ENCODE data around the gene LIFR. TPM values are rescaled to one million over a fixed set of nuclear protein-coding genes. Genes with fewer than 3 reads are reported as not detected.

The LIFR gene
- polyA plus RNA-seq, 1 of the 3 experiments (the other 2 are of a cell fraction): 3.8 TPM

- TF ChIP-seq JUND (IDR thresholded peaks at IDR 0.05) (no peak), ELF1 (IDR thresholded peaks at IDR 0.05) (no peak), ZBTB33 (IDR thresholded peaks at IDR 0.05; ENCODE audit: borderline replicate concordance, low read depth) (no peak), CHD2 (IDR thresholded peaks at IDR 0.05; ENCODE audit: low read length, partially characterized antibody) (no peak)
Measured at GRCh38 chr5:38556088-38556598, 303 bp downstream of the LIFR start (continued).

- peaks cover 0 to 5% of the 10 kb centered on the region in 2 experiments; a peak in 3 of 4 replicates for H3K4me1 ChIP-seq (ENCODE audit: control insufficient read depth in 1 of 2, insufficient read depth in 2 of 2, low read depth in 1 of 2, low read length in 1 of 2)
- no peaks in the 10 kb centered on the region for H3K27me3 ChIP-seq (ENCODE audit: insufficient read depth)
- no peaks in the 10 kb centered on the region for H3K9me3 ChIP-seq
- H3K4me2 ChIP-seq: peak overlapping the region; percentile 90
- no peak for DNase-seq
- 52% methylated on average over 11 of the region's 11 CpGs for WGBS (ENCODE audit: low lambda C conversion rate)
- CTCF ChIA-PET: interaction anchor here (0.7 to 5.0 kb wide), 5 partner anchors 20 to 254 kb away, joined by 3 to 41 read pairs (median 5); no protein-coding TSS in a partner anchor
- POLR2A ChIA-PET: no interaction called here
- H3F3A ChIP-seq (replicated peaks; ENCODE audit: insufficient read depth): peaks cover 4% of the 10 kb centered on the region
- peak overlapping the region; percentile 79 to 91 for H3K4me3 ChIP-seq (ENCODE audit: low read depth in 2 of 2, low read length in 1 of 2)
- H2AFZ ChIP-seq (ENCODE audit: low read depth): peak overlapping the region; percentile 64; the same call in 1 of the 2 replicates
- H3K27ac ChIP-seq (ENCODE audit: low read depth in 2 of 2, low read length in 1 of 2): no peak overlapping the region; a peak in 1 of 4 replicates
- H4K20me1 ChIP-seq (ENCODE audit: insufficient read depth): 0 out of 2 replicates have a peak, but pooled peaks cover 4% of the 10 kb centered on the region
- no peaks in the 10 kb centered on the region for H3K36me3 ChIP-seq (replicated peaks in 1 of 2; ENCODE audit: control insufficient read depth in 1 of 2, insufficient read depth in 2 of 2, low read length in 1 of 2)
- H3K9me2 ChIP-seq: no peaks in the 10 kb centered on the region
- H3K79me2 ChIP-seq (ENCODE audit: insufficient read depth): peaks cover 15% of the 10 kb centered on the region; the same call in 1 of the 2 replicates
- H3K9ac ChIP-seq: peak overlapping the region; percentile 68
- no peak for TF ChIP-seq CTCF (IDR thresholded peaks at IDR 0.05)
- no peak for TF ChIP-seq ZBTB33 (IDR thresholded peaks at IDR 0.05; ENCODE audit: borderline replicate concordance, low read depth)
- no peak for TF ChIP-seq USF1 (IDR thresholded peaks at IDR 0.05; ENCODE audit: borderline replicate concordance, low read depth)
- TF ChIP-seq MXI1 (IDR thresholded peaks at IDR 0.05; ENCODE audit: low read depth, low read length): no peak
- no peak for TF ChIP-seq FOSL2 (IDR thresholded peaks at IDR 0.05; ENCODE audit: borderline replicate concordance, low read depth)
- no peak for TF ChIP-seq NRF1 (IDR thresholded peaks at IDR 0.05; ENCODE audit: low read depth, low read length)
- TF ChIP-seq REST (IDR thresholded peaks at IDR 0.05; ENCODE audit: low read depth, low read length): no peak
- no peak for TF ChIP-seq EP300 (IDR thresholded peaks at IDR 0.05; ENCODE audit: borderline replicate concordance in 1 of 2, low read depth in 1 of 2, low read length in 1 of 2)
- TF ChIP-seq FOXM1 (IDR thresholded peaks at IDR 0.05; ENCODE audit: low read depth): no peak
- no peak for TF ChIP-seq POLR2AphosphoS5 (IDR thresholded peaks at IDR 0.05; ENCODE audit: low read depth, low read length)
- TF ChIP-seq NFIC (IDR thresholded peaks at IDR 0.05; ENCODE audit: borderline replicate concordance): no peak
- TF ChIP-seq PBX3 (IDR thresholded peaks at IDR 0.05): no peak
- no peak for TF ChIP-seq SIN3A (IDR thresholded peaks at IDR 0.05; ENCODE audit: borderline replicate concordance, low read depth, low read length)
- no peak for TF ChIP-seq ELF1 (IDR thresholded peaks at IDR 0.05)
- no peak for TF ChIP-seq GATA2 (CRISPR knock-in tag; IDR thresholded peaks at IDR 0.05)
- TF ChIP-seq TEAD4 (IDR thresholded peaks at IDR 0.05; ENCODE audit: borderline replicate concordance, insufficient read depth): no peak
Measured at GRCh38 chr5:38555354-38556087, 925 bp downstream of the LIFR start.

Measured in SK-N-SH (cell line).